Hepatocyte (in vitro differentiated cells): Measurements from ENCODE around the gene ARFRP1. TPM values are rescaled to one million over a fixed set of nuclear protein-coding genes. Genes with fewer than 3 reads are reported as not detected.

Experiments
- DNase-seq: peaks from one replicate; pipeline ENCODE4 v3.0.0-alpha.2; 2016; ENCODE audit warnings: low spot score
- H2AFZ ChIP-seq: fragments of 200-600 bp; sonication (generic); 2 replicates; pipeline ENCODE4 v1.6.0; 2016; ENCODE audit warnings: antibody characterized with exemption, mild to moderate bottlenecking
- H3K27ac ChIP-seq: fragments of 200-600 bp; sonication (generic); 2 replicates; pipeline ENCODE4 v1.5.1; 2016; ENCODE audit warnings: mild to moderate bottlenecking
- H3K27me3 ChIP-seq: fragments of 200-600 bp; sonication (generic); 2 replicates; pipeline ENCODE4 v1.6.1; 2016
- H3K36me3 ChIP-seq: fragments of 200-600 bp; sonication (generic); replicated peaks from 2 replicates; pipeline ENCODE4 v1.5.1; 2016; ENCODE audit warnings: low read depth; ENCODE audit not compliant: insufficient read depth
- H3K4me1 ChIP-seq: fragments of 200-600 bp; sonication (generic); 2 replicates; pipeline ENCODE4 v1.5.1; 2016; ENCODE audit warnings: mild to moderate bottlenecking, moderate library complexity; ENCODE audit not compliant: insufficient read depth
- H3K4me2 ChIP-seq: fragments of 200-600 bp; sonication (generic); 2 replicates; pipeline ENCODE4 v1.6.0; 2016
- H3K4me3 ChIP-seq: fragments of 200-600 bp; sonication (generic); 2 replicates; pipeline ENCODE4 v1.5.1; 2016; ENCODE audit warnings: mild to moderate bottlenecking
- H3K79me2 ChIP-seq: fragments of 200-600 bp; sonication (generic); 2 replicates; pipeline ENCODE4 v1.6.0; 2017; ENCODE audit warnings: mild to moderate bottlenecking
- H3K9me2 ChIP-seq: fragments of 200-600 bp; sonication (generic); replicated peaks from 2 replicates; pipeline ENCODE4 v1.6.0; 2017; ENCODE audit warnings: mild to moderate bottlenecking; ENCODE audit not compliant: insufficient read depth
- H3K9me3 ChIP-seq: fragments of 200-600 bp; sonication (generic); 2 replicates; pipeline ENCODE4 v1.5.1; 2016; ENCODE audit warnings: low read depth, mild to moderate bottlenecking
- H4K20me1 ChIP-seq: fragments of 200-600 bp; sonication (generic); 2 replicates; pipeline ENCODE4 v1.6.0; 2016; ENCODE audit warnings: mild to moderate bottlenecking; ENCODE audit not compliant: insufficient read depth, poor library complexity, severe bottlenecking
- EZH2 ChIP-seq: fragments of 200-600 bp; sonication (generic); IDR thresholded peaks from 2 replicates; pipeline ENCODE4 v1.6.1; 2016; ENCODE audit warnings: antibody characterized with exemption, mild to moderate bottlenecking, borderline replicate concordance
- EZH2phosphoT487 ChIP-seq: fragments of 200-600 bp; sonication (generic); IDR thresholded peaks from one replicate; pipeline ENCODE4 v1.6.1; 2018; ENCODE audit warnings: antibody characterized with exemption, mild to moderate bottlenecking, low read depth, moderate library complexity; ENCODE audit not compliant: unreplicated experiment, severe bottlenecking
- WGBS: methylation state at CpG from one replicate; pipeline ENCODE4 v1.1.6; 2016; ENCODE audit warnings: low lambda C conversion rate; ENCODE audit errors: missing lambda C conversion rate; 5-methylcytosine and 5-hydroxymethylcytosine counted together
- polyA plus RNA-seq: library from polyadenylated mRNA; unstranded; fragments of >200 nt; fragmentation: Nextera tagmentation; extraction: Ambion mirVana; gene quantifications from 2 replicates; pipeline ENCODE4 v1.2.1, GENCODE V29; 2016
- total RNA-seq: library from RNA; depleted of rRNA; stranded (reverse); fragments of >200 nt; gene quantifications from 2 replicates; pipeline ENCODE4 v1.2.3, GENCODE V29; 2014
- TF ChIP-seq, protein P1 (sequence below): fragments of 200-600 bp; sonication (generic); IDR thresholded peaks from 2 replicates; pipeline ENCODE4 v1.5.1; 2016; ENCODE audit warnings: antibody characterized with exemption, mild to moderate bottlenecking; ENCODE audit not compliant: poor library complexity

Gene ARFRP1
- total and polyA plus RNA-seq, 2 experiments from 2014 or later, result 31.5 to 38.0 TPM

DNA sequence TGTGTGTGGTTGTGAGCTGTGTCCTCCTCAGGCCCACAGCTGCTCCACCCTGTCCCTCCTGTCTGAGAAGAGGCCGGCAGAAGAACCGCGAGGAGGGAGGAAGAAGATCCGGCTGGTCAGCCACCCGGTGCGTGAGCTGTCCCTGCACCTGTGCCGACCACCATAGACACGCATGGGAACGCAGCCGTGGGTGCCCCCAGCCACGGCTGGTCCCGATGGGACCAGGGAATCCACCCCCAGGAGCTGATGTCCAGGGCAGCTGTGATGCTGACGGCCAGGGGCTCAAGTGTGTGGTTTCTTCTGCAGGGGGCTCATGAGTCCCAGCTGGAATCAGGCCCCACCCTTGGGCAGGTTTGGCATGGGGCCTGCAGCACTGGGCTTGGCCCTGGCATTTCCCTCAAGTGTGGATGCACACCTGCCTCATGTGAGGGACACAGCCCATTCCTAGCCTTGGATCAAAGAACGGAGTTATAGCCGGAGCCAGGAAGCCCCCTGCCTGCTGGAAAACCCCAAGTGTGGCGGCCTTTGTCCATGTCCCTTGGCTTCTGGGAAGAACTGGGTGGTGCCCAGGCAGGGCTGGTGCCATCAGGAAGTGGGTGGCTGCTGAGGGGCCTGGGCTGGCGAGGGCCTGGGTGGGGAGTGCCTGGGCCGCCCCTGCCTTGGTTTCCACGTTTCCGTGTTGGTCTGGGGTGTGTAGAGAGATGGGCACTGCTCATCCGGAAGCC, 15.9 kb downstream of the ARFRP1 start:
- no peaks in the 10 kb centered on the region for H3K9me3 ChIP-seq
- no peaks in the 10 kb centered on the region for H3K9me2 ChIP-seq
- no peak for DNase-seq
- H3K4me3 ChIP-seq, result no peak overlapping the region
- no peaks in the 10 kb centered on the region for H4K20me1 ChIP-seq
- H3K79me2 ChIP-seq, result no peaks in the 10 kb centered on the region
- no peak overlapping the region for H3K27ac ChIP-seq
- H3K36me3 ChIP-seq, result no peaks in the 10 kb centered on the region
- TF ChIP-seq, protein P1, sequence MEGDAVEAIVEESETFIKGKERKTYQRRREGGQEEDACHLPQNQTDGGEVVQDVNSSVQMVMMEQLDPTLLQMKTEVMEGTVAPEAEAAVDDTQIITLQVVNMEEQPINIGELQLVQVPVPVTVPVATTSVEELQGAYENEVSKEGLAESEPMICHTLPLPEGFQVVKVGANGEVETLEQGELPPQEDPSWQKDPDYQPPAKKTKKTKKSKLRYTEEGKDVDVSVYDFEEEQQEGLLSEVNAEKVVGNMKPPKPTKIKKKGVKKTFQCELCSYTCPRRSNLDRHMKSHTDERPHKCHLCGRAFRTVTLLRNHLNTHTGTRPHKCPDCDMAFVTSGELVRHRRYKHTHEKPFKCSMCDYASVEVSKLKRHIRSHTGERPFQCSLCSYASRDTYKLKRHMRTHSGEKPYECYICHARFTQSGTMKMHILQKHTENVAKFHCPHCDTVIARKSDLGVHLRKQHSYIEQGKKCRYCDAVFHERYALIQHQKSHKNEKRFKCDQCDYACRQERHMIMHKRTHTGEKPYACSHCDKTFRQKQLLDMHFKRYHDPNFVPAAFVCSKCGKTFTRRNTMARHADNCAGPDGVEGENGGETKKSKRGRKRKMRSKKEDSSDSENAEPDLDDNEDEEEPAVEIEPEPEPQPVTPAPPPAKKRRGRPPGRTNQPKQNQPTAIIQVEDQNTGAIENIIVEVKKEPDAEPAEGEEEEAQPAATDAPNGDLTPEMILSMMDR, result no peak
- TF ChIP-seq EZH2 (no peak), EZH2phosphoT487 (no peak)
- H2AFZ ChIP-seq, result no peak overlapping the region
- peaks cover 6% of the 10 kb centered on the region for H3K4me1 ChIP-seq
- 92% methylated on average over 20 of the region's 21 CpGs for WGBS
- H3K4me2 ChIP-seq, result no peak overlapping the region
- no peaks in the 10 kb centered on the region for H3K27me3 ChIP-seq

- no peak overlapping the region for H2AFZ ChIP-seq
- no peaks in the 10 kb centered on the region for H3K9me3 ChIP-seq
- H3K9me2 ChIP-seq, result no peaks in the 10 kb centered on the region
- H3K27ac ChIP-seq, result no peak overlapping the region
- H3K4me3 ChIP-seq, result no peak overlapping the region
- no peaks in the 10 kb centered on the region for H4K20me1 ChIP-seq
- H3K79me2 ChIP-seq, result no peaks in the 10 kb centered on the region
- no peaks in the 10 kb centered on the region for H3K4me1 ChIP-seq
- no peaks in the 10 kb centered on the region for H3K27me3 ChIP-seq
- no peak for DNase-seq
- no peaks in the 10 kb centered on the region for H3K36me3 ChIP-seq
- H3K4me2 ChIP-seq, result no peak overlapping the region
- TF ChIP-seq EZH2phosphoT487 (no peak), EZH2 (no peak)
- TF ChIP-seq, protein P1, result no peak
- WGBS, result 94% methylated on average over 24 of the region's 24 CpGs
Measured at GRCh38 chr20:63690898-63691710, 16.7 kb downstream of the ARFRP1 start.

DNA sequence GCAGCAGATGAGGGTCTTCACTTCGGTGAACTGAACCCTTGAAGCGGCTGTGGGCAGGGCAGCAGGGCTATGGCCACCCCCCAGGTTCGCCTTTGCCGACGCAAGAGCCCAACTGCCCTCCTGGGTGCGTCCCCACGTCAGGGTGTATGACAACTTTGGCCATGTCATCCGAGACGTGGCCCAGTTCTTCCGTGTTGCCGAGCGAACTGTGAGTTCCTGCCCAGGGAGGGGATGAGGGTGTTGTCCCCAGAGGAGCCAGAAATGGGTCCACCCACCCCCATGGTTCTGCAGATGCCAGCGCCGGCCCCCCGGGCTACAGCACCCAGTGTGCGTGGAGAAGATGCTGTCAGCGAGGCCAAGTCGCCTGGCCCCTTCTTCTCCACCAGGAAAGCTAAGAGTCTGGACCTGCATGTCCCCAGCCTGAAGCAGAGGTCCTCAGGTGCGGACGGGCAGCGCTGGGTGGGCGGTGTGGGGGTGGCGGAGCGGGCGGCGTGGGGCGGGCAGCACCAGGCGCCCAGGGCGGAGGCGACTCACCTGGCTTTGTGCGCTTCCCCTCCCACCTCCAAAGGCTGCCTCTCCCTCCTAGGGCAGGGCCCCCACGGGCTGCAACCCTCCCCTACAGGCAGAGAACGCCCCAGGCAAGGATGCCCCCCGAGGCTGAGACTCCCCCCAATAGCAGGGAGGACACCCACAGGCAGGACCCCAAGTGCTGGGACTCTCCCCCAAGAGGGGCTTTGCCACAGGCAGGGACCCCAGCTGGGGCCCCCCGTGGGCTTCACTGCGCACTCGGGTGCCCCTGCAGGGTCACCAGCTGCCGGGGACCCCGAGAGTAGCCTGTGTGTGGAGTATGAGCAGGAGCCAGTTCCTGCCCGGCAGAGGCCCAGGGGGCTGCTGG, 17.5 kb downstream of the ARFRP1 start:
- Histone ChIP-seq H2AFZ (no peak overlapping the region), H3K4me1 (no peaks in the 10 kb centered on the region), H3K9me3 (no peaks in the 10 kb centered on the region), H3K36me3 (no peaks in the 10 kb centered on the region), H3K27me3 (no peaks in the 10 kb centered on the region), H4K20me1 (no peaks in the 10 kb centered on the region), H3K9me2 (no peaks in the 10 kb centered on the region), H3K4me2 (no peak overlapping the region), H3K27ac (no peak overlapping the region), H3K4me3 (no peak overlapping the region), H3K79me2 (no peaks in the 10 kb centered on the region)
- DNase-seq, result no peak
- TF ChIP-seq, protein P1, result no peak
- TF ChIP-seq EZH2phosphoT487 (no peak), EZH2 (no peak)
- 96% methylated on average over 39 of the region's 40 CpGs for WGBS
